ENCODE results near the gene SIGLEC15. TPM values are rescaled to one million over a fixed set of nuclear protein-coding genes. Genes with fewer than 3 reads are reported as not detected.
"Not testable (repeated sequence)": the region's sequence is repeated elsewhere in the genome, so short reads cannot be mapped to it uniquely, and the experiment has no call there.

SIGLEC15 gene
- total RNA-seq = not detected

GRCh38 chr18:45825258-45826044 lies at the start of gene SIGLEC15:
SIGLEC15 (plus strand) TSS chr18:45825675; CDS start chr18:45825729, 54 bp downstream.
- DNase-seq (ENCODE audit: low spot score in 2 of 2) (no peak), FAIRE-seq (no peak)

- no peak for FAIRE-seq
- peak in 1 of 2 donors; percentile 12 for DNase-seq (ENCODE audit: low spot score in 2 of 2)
These were observed 49.7 kb upstream of the SIGLEC15 start for GRCh38 chr18:45775743-45776142.

- FAIRE-seq (no peak), DNase-seq (ENCODE audit: low spot score in 2 of 2) (no peak)
These were observed 48.1 kb upstream of the SIGLEC15 start for GRCh38 chr18:45777393-45777792.

GRCh38 chr18:45780568-45780967 lies 44.9 kb upstream of the SIGLEC15 start:
- FAIRE-seq = no peak
- no peak for DNase-seq (ENCODE audit: low spot score in 2 of 2)

- FAIRE-seq (no peak), DNase-seq (ENCODE audit: low spot score in 2 of 2) (no peak)
These were observed 42.8 kb upstream of the SIGLEC15 start for GRCh38 chr18:45782662-45783061.

- DNase-seq (ENCODE audit: low spot score in 2 of 2) = no peak
- no peak for FAIRE-seq
These were observed 42.1 kb upstream of the SIGLEC15 start for GRCh38 chr18:45783097-45784075.

GRCh38 chr18:45785134-45785533 lies 40.3 kb upstream of the SIGLEC15 start:
- no peak for FAIRE-seq
- no peak for DNase-seq (ENCODE audit: low spot score in 2 of 2)

GRCh38 chr18:45786941-45787340 lies 38.5 kb upstream of the SIGLEC15 start:
- FAIRE-seq (no peak), DNase-seq (ENCODE audit: low spot score in 2 of 2) (no peak)

- DNase-seq (ENCODE audit: low spot score in 2 of 2) (no peak), FAIRE-seq (no peak)
These were observed 38.1 kb upstream of the SIGLEC15 start for GRCh38 chr18:45787346-45787745.

GRCh38 chr18:45788861-45789260 lies 36.6 kb upstream of the SIGLEC15 start:
- no peak for FAIRE-seq
- no peak for DNase-seq (ENCODE audit: low spot score in 2 of 2)

GRCh38 chr18:45792506-45793263 lies 32.8 kb upstream of the SIGLEC15 start:
- DNase-seq (ENCODE audit: low spot score in 2 of 2) = no peak
- no peak for FAIRE-seq

- no peak for DNase-seq (ENCODE audit: low spot score in 2 of 2)
- FAIRE-seq = no peak
These were observed 32.1 kb upstream of the SIGLEC15 start for GRCh38 chr18:45793264-45793965.

- DNase-seq (ENCODE audit: low spot score in 2 of 2) (no peak), FAIRE-seq (no peak)
These were observed 24.0 kb upstream of the SIGLEC15 start for GRCh38 chr18:45801416-45802004.

- FAIRE-seq (no peak), DNase-seq (ENCODE audit: low spot score in 2 of 2) (no peak)
These were observed 22.5 kb upstream of the SIGLEC15 start for GRCh38 chr18:45802814-45803492.

- FAIRE-seq = no peak
These were observed 19.9 kb upstream of the SIGLEC15 start for GRCh38 chr18:45805551-45805950.

GRCh38 chr18:45806226-45806625 lies 19.2 kb upstream of the SIGLEC15 start:
- DNase-seq (ENCODE audit: low spot score in 2 of 2) (no peak), FAIRE-seq (no peak)

More at GRCh38 chr18:45805551-45805950, 19.9 kb upstream of the SIGLEC15 start:
- no peak for DNase-seq (ENCODE audit: low spot score in 2 of 2)

GRCh38 chr18:45807144-45807543 lies 18.3 kb upstream of the SIGLEC15 start:
- DNase-seq (ENCODE audit: low spot score in 2 of 2); FAIRE-seq: not testable (repeated sequence)

GRCh38 chr18:45814733-45815132 lies 10.7 kb upstream of the SIGLEC15 start:
- not testable (repeated sequence) for FAIRE-seq

GRCh38 chr18:45817543-45817942 lies 7.9 kb upstream of the SIGLEC15 start:
- FAIRE-seq (no peak), DNase-seq (ENCODE audit: low spot score in 2 of 2) (no peak)

More at GRCh38 chr18:45814733-45815132, 10.7 kb upstream of the SIGLEC15 start:
- DNase-seq (ENCODE audit: low spot score in 2 of 2) = not testable (repeated sequence)
